PFSK-1 (cell line): ENCODE results near the gene TNFRSF1A.

Experiments used
- POLR2AphosphoS5 ChIP-seq: IDR thresholded peaks from 2 replicates; pipeline ENCODE4 v1.6.1; 2012; ENCODE audit warnings: low read depth, mild to moderate bottlenecking, control low read depth, low read length, moderate library complexity
- TAF1 ChIP-seq: IDR thresholded peaks from 2 replicates; pipeline ENCODE4 v1.6.1; 2012; ENCODE audit warnings: low read length, control low read depth, borderline replicate concordance; ENCODE audit not compliant: insufficient read depth

DNA sequence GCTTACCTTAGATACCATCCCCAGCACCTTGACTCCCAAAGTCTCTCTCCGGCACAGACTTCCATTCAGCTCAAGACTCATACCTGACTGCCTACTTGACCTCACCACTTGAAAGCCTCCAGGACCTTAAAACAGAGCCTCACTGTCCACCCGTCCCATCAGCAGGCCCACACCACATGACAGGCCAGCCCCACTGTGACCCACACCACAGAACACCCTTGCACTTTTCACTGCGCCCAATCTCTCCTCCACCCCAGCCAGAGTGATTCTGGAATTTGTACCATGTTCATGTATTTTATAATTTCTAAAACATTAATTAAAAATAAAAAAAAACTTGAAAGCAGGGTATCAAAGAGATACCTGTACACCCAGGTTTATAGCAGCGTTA is 59.4 kb downstream of the TNFRSF1A start:
- no peak for TF ChIP-seq POLR2AphosphoS5
- no peak for TF ChIP-seq TAF1
